MCF 10A (cell line): ENCODE results near the gene KSR1. TPM values are rescaled to one million over a fixed set of nuclear protein-coding genes. Genes with fewer than 3 reads are reported as not detected.

ENCODE experiments used
- BruUV-seq: library from RNA; stranded (reverse); fragments of 400-500 nt; replicated peaks from 2 replicates; lab custom pipeline; 2021; lab: Mats Ljungman, UMichigan
- CTCF ChIA-PET: fragments of 300-600 bp; sonication (Branson Sonifier 250); formaldehyde crosslinking; extraction: SDS; loops from one replicate; lab custom pipeline; 2021; ENCODE audit warnings: antibody characterized with exemption, inconsistent platforms; lab: Yijun Ruan, JAX
- POLR2A ChIA-PET: fragments of 300-600, 350-650 bp; sonication (Branson Sonifier 250); formaldehyde crosslinking; extraction: SDS; loops from one replicate; lab custom pipeline; 2020; ENCODE audit warnings: antibody characterized with exemption, inconsistent platforms; lab: Yijun Ruan, JAX
- DNase-seq: peaks from one replicate; pipeline ENCODE4 v3.0.0-alpha.2; 2018; ENCODE audit not compliant: unreplicated experiment
- H3K27ac Mint-ChIP-seq: one replicate; pipeline ENCODE4 v1.8.0; 2022; ENCODE audit warnings: mild to moderate bottlenecking, low read depth, mixed read lengths; ENCODE audit not compliant: unreplicated experiment
- H3K27me3 Mint-ChIP-seq: one replicate; pipeline ENCODE4 v1.8.0; 2022; ENCODE audit warnings: mixed read lengths; ENCODE audit not compliant: insufficient read depth, unreplicated experiment
- H3K36me3 Mint-ChIP-seq: one replicate; pipeline ENCODE4 v1.8.0; 2022; ENCODE audit warnings: mild to moderate bottlenecking, moderate library complexity, mixed read lengths; ENCODE audit not compliant: insufficient read depth, unreplicated experiment
- H3K4me1 Mint-ChIP-seq: one replicate; pipeline ENCODE4 v1.8.0; 2022; ENCODE audit warnings: mixed read lengths; ENCODE audit not compliant: insufficient read depth, unreplicated experiment
- H3K4me3 Mint-ChIP-seq: one replicate; pipeline ENCODE4 v1.8.0; 2022; ENCODE audit warnings: mild to moderate bottlenecking, moderate library complexity, mixed read lengths; ENCODE audit not compliant: unreplicated experiment
- H3K9me3 Mint-ChIP-seq: one replicate; pipeline ENCODE4 v1.8.0; 2022; ENCODE audit warnings: mixed read lengths; ENCODE audit not compliant: unreplicated experiment
- CTCF ChIP-seq: fragments of 200-600 bp; IDR thresholded peaks from one replicate; pipeline ENCODE4 v1.8.0; 2022; ENCODE audit warnings: antibody characterized with exemption, mild to moderate bottlenecking; ENCODE audit not compliant: unreplicated experiment
- intact Hi-C: fragments of 100-400 bp; cut with micrococcal nuclease; formaldehyde crosslinking; loops from 2 replicates; pipeline ENCODE4 v1.14.1; 2022
- total RNA-seq: library from RNA; stranded (reverse); gene quantifications from 2 replicates; pipeline ENCODE4 v1.2.3, GENCODE V29; 2022

Gene KSR1
- total RNA-seq, 1 experiment from 2014 or later: 7.2 TPM

GRCh38 chr17:27666831-27667560 lies 210.7 kb downstream of the KSR1 start:
- BruUV-seq: no TSS peak
- no peak for TF ChIP-seq CTCF
- no peak for DNase-seq
- ChIA-PET POLR2A (no interaction called here), CTCF (interaction anchor here (6.1 to 21.1 kb wide), 2 partner anchors 14 to 90 kb away, joined by 63 to 377 read pairs; no protein-coding TSS in a partner anchor)
- Mint-ChIP-seq H3K4me1 (no peaks in the 10 kb centered on the region), H3K36me3 (no peaks in the 10 kb centered on the region), H3K9me3 (no peaks in the 10 kb centered on the region), H3K27ac (no peak overlapping the region), H3K27me3 (peaks cover 20% of the 10 kb centered on the region), H3K4me3 (no peak overlapping the region)
- intact Hi-C loops: no loop called here

GRCh38 chr17:27667656-27668487 lies 211.6 kb downstream of the KSR1 start:
- Mint-ChIP-seq H3K27ac (no peak overlapping the region), H3K27me3 (peaks cover 11% of the 10 kb centered on the region), H3K4me3 (no peak overlapping the region), H3K36me3 (no peaks in the 10 kb centered on the region), H3K4me1 (no peaks in the 10 kb centered on the region), H3K9me3 (no peaks in the 10 kb centered on the region)
- ChIA-PET CTCF (no interaction called here), POLR2A (no interaction called here)
- TF ChIP-seq CTCF: no peak
- no peak for DNase-seq
- intact Hi-C loops: no loop called here
- no TSS peak for BruUV-seq

DNA sequence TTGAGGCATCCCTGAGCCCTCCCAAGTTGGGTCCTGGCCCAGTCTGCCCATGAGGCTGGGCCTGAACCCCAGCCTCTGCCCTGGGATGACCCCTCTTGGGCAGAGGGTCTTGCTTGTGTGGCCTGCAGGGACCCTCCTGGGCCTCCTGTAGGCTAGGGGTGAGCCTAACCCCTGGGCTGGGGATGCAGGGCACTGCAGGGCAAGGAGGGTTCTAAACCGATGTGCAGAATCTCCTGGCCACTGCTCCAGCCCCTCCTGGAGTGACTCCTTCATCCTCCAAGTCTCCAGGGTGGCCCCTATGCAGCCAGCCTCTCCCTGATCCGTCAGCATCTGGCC lies 212.2 kb downstream of the KSR1 start:
- Mint-ChIP-seq H3K4me3 (no peak overlapping the region), H3K27me3 (peaks cover 9% of the 10 kb centered on the region), H3K4me1 (no peaks in the 10 kb centered on the region), H3K36me3 (no peaks in the 10 kb centered on the region), H3K27ac (no peak overlapping the region), H3K9me3 (no peaks in the 10 kb centered on the region)
- CTCF ChIA-PET: interaction anchor here (0.6 kb wide), 1 partner anchor 556 kb away, joined by 3 read pairs; no protein-coding TSS in a partner anchor
- intact Hi-C loops: no loop called here
- BruUV-seq: no TSS peak
- no peak for TF ChIP-seq CTCF
- DNase-seq: no peak
- POLR2A ChIA-PET: no interaction called here

- Mint-ChIP-seq H3K27ac (no peak overlapping the region), H3K27me3 (peaks cover 9% of the 10 kb centered on the region), H3K4me1 (no peaks in the 10 kb centered on the region), H3K9me3 (no peaks in the 10 kb centered on the region), H3K4me3 (no peak overlapping the region), H3K36me3 (no peaks in the 10 kb centered on the region)
- ChIA-PET CTCF (interaction anchor here (0.6 to 2.4 kb wide), 4 partner anchors 67 to 557 kb away, joined by 3 to 6 read pairs (median 3); no protein-coding TSS in a partner anchor), POLR2A (no interaction called here)
- BruUV-seq: no TSS peak
- TF ChIP-seq CTCF: no peak
- DNase-seq: no peak
- intact Hi-C loops: no loop called here
Measured at GRCh38 chr17:27669136-27669535, 212.9 kb downstream of the KSR1 start.
